HepG2 (cell line): ENCODE measurements around the gene PTPN20. TPM values are rescaled to one million over a fixed set of nuclear protein-coding genes. Genes with fewer than 3 reads are reported as not detected.

ENCODE experiments used
- ATAC-seq: fragments of 200-7000 bp; cut with Tn5 transposase; 3 replicates; pipeline ENCODE4 v1.9.1; 2020; ENCODE audit warnings: mild to moderate bottlenecking, moderate library complexity
- BruUV-seq: library from RNA; stranded (reverse); fragments of 400-500 nt; replicated peaks from 2 replicates; lab custom pipeline; 2021; lab: Mats Ljungman, UMichigan
- CTCF ChIA-PET: fragments of 300-600 bp; formaldehyde crosslinking; extraction: SDS; loops from one replicate; lab custom pipeline; 2021; ENCODE audit warnings: low total read pairs, inconsistent platforms, low intra/inter-chr PET ratio; lab: Yijun Ruan, JAX
- POLR2A ChIA-PET: fragments of 350-600 bp; sonication (Branson Sonifier 250); formaldehyde crosslinking; loops from one replicate; lab custom pipeline; 2020; ENCODE audit warnings: antibody characterized with exemption, inconsistent platforms; lab: Yijun Ruan, JAX
- DNase-seq: peaks from one replicate; pipeline ENCODE4 v3.0.0-alpha.2; 2015; ENCODE audit warnings: low spot score
- FAIRE-seq: peaks from 3 replicates; lab custom pipeline; 2011; peaks lifted over from hg19 to GRCh38; lab: Jason Lieb, UNC
- H2AFZ ChIP-seq: one replicate; pipeline ENCODE4 v1.6.1; 2011; ENCODE audit warnings: low read length, inconsistent platforms
- H3K27ac ChIP-seq: fragments of 300-600 bp; 3 replicates; pipeline ENCODE4 v1.8.0; 2011; ENCODE audit warnings: mixed run types, mild to moderate bottlenecking, mixed read lengths, low read length, inconsistent platforms; ENCODE audit not compliant: insufficient read depth; ENCODE audit errors: extremely low read length
- H3K27me3 ChIP-seq, 2 experiments: fragments of 200-600 bp in 1 of 2; 2 replicates in 1 of 2; 3 replicates in 1 of 2; pipeline versions ENCODE4 v1.6.0 to v1.8.0; 2011; ENCODE audit warnings: low read length in 2 of 2, mild to moderate bottlenecking in 2 of 2, moderate library complexity in 2 of 2, inconsistent platforms in 1 of 2; ENCODE audit not compliant: insufficient read depth in 2 of 2, control insufficient read depth in 1 of 2
- H3K36me3 ChIP-seq, 2 experiments: fragments of 200-600 bp in 1 of 2; replicated peaks in 1 of 2; 2 replicates in 1 of 2; 3 replicates in 1 of 2; pipeline versions ENCODE4 v1.5.1 to v1.8.0; 2011; ENCODE audit warnings: low read length in 2 of 2, inconsistent platforms in 1 of 2; ENCODE audit not compliant: insufficient read depth in 2 of 2, control insufficient read depth in 1 of 2
- H3K4me1 ChIP-seq: 2 replicates; pipeline ENCODE4 v1.5.1; 2012; ENCODE audit warnings: low read length, inconsistent platforms; ENCODE audit not compliant: insufficient read depth
- H3K4me2 ChIP-seq: 2 replicates; pipeline ENCODE4 v1.6.0; 2011; ENCODE audit warnings: low read depth, low read length, inconsistent platforms
- H3K4me3 ChIP-seq, 3 experiments: fragments of 200-600 bp in 1 of 3; sonication (generic), shearing (Covaris generic) in 1 of 3; replicated peaks in 1 of 3; 2 replicates each; pipeline ENCODE4 v1.5.1; 2011 to 2016; ENCODE audit warnings: low read length in 3 of 3, inconsistent platforms in 2 of 3, low read depth in 2 of 3, mild to moderate bottlenecking in 2 of 3, control low read depth in 1 of 3, mixed read lengths in 1 of 3; ENCODE audit not compliant: insufficient read depth in 1 of 3
- H3K79me2 ChIP-seq: one replicate; pipeline ENCODE4 v1.6.1; 2011; ENCODE audit warnings: low read length, inconsistent platforms; ENCODE audit not compliant: insufficient read depth
- H3K9ac ChIP-seq: 2 replicates; pipeline ENCODE4 v1.6.0; 2011; ENCODE audit warnings: mild to moderate bottlenecking, low read depth, low read length, inconsistent platforms; ENCODE audit not compliant: insufficient read depth
- H3K9me3 ChIP-seq: 2 replicates; pipeline ENCODE4 v1.5.1; 2012; ENCODE audit warnings: mild to moderate bottlenecking, low read length
- H4K20me1 ChIP-seq: 2 replicates; pipeline ENCODE4 v1.6.0; 2011; ENCODE audit warnings: inconsistent platforms, mild to moderate bottlenecking, low read length, moderate library complexity; ENCODE audit not compliant: insufficient read depth
- CCAR2 ChIP-seq: fragments of 200-400 bp; formaldehyde crosslinking; optimal IDR thresholded peaks from 2 replicates; pipeline ENCODE3; 2018; ENCODE audit warnings: low read depth, mild to moderate bottlenecking, low read length, moderate library complexity
- ESRRA ChIP-seq: sonication (generic); formaldehyde crosslinking; IDR thresholded peaks from 2 replicates; pipeline ENCODE4 v1.5.1; 2020; ENCODE audit warnings: mild to moderate bottlenecking, low read depth, missing genetic modification reagents
- ETV6 ChIP-seq: sonication (generic); formaldehyde crosslinking; conservative IDR thresholded peaks from 2 replicates; pipeline ENCODE4 v1.4.0; 2020; ENCODE audit warnings: missing genetic modification reagents
- MAFG ChIP-seq: sonication (generic); formaldehyde crosslinking; IDR thresholded peaks from 2 replicates; pipeline ENCODE4 v1.5.1; 2020; ENCODE audit warnings: mild to moderate bottlenecking, missing genetic modification reagents
- NPAS2 ChIP-seq: sonication (generic); formaldehyde crosslinking; IDR thresholded peaks from 2 replicates; pipeline ENCODE4 v1.8.0; 2022; ENCODE audit warnings: mild to moderate bottlenecking, missing genetic modification reagents, borderline replicate concordance
- NR0B2 ChIP-seq: sonication (generic); formaldehyde crosslinking; IDR thresholded peaks from 2 replicates; pipeline ENCODE4 v1.4.0; 2020; ENCODE audit warnings: mild to moderate bottlenecking, missing genetic modification reagents
- SAP130 ChIP-seq: IDR thresholded peaks from 2 replicates; pipeline ENCODE4 v1.6.1; 2016; ENCODE audit warnings: low read depth
- STAG1 ChIP-seq: sonication (generic); formaldehyde crosslinking; IDR thresholded peaks from 2 replicates; pipeline ENCODE4 v1.4.0; 2020; ENCODE audit warnings: missing genetic modification reagents
- TCF12 ChIP-seq, 2 experiments: fragments of 450-650 bp in 1 of 2; sonication (generic) in 1 of 2; formaldehyde crosslinking in 1 of 2; IDR thresholded peaks; 2 replicates each; pipeline versions ENCODE4 v1.6.1 to v1.8.0; 2017 to 2022; ENCODE audit warnings: antibody characterized with exemption in 1 of 2, mild to moderate bottlenecking in 1 of 2, missing genetic modification reagents in 1 of 2, moderate library complexity in 1 of 2
- TP53 ChIP-seq: sonication (generic); formaldehyde crosslinking; conservative IDR thresholded peaks from 2 replicates; pipeline ENCODE4 v1.4.0; 2020; ENCODE audit warnings: missing genetic modification reagents
- ZBTB3 ChIP-seq: sonication (generic); formaldehyde crosslinking; IDR thresholded peaks from 2 replicates; pipeline ENCODE4 v1.4.0; 2020; ENCODE audit warnings: low read depth, mild to moderate bottlenecking, moderate library complexity, missing genetic modification reagents, borderline replicate concordance
- ZBTB33 ChIP-seq: sonication (generic); formaldehyde crosslinking; IDR thresholded peaks from 2 replicates; pipeline ENCODE4 v1.4.0; 2020; ENCODE audit warnings: missing genetic modification reagents
- ZBTB43 ChIP-seq: sonication (generic); formaldehyde crosslinking; conservative IDR thresholded peaks from 2 replicates; pipeline ENCODE4 v1.4.0; 2020; ENCODE audit warnings: missing genetic modification reagents
- ZNF20 ChIP-seq: sonication (generic); formaldehyde crosslinking; IDR thresholded peaks from 2 replicates; pipeline ENCODE4 v1.4.0; 2020; ENCODE audit warnings: mild to moderate bottlenecking, moderate library complexity, missing genetic modification reagents
- ZNF263 ChIP-seq: sonication (generic); formaldehyde crosslinking; IDR thresholded peaks from 2 replicates; pipeline ENCODE4 v1.4.0; 2020; ENCODE audit warnings: missing genetic modification reagents
- ZNF484 ChIP-seq: sonication (generic); formaldehyde crosslinking; IDR thresholded peaks from 2 replicates; pipeline ENCODE4 v1.5.1; 2020; ENCODE audit warnings: mild to moderate bottlenecking, low read depth, missing genetic modification reagents, borderline replicate concordance
- ZNF564 ChIP-seq: sonication (generic); formaldehyde crosslinking; IDR thresholded peaks from 2 replicates; pipeline ENCODE4 v1.8.1; 2023; ENCODE audit warnings: mild to moderate bottlenecking, missing genetic modification reagents
- ZNF639 ChIP-seq: conservative IDR thresholded peaks from 2 replicates; pipeline ENCODE4 v1.6.1; 2018; ENCODE audit warnings: missing genetic modification reagents
- ZNF746 ChIP-seq: sonication (generic); formaldehyde crosslinking; IDR thresholded peaks from 2 replicates; pipeline ENCODE4 v1.8.0; 2022; ENCODE audit warnings: mild to moderate bottlenecking, missing genetic modification reagents
- WGBS: methylation state at CpG from one replicate; pipeline ENCODE4 v1.1.6; 2017; ENCODE audit warnings: low lambda C conversion rate; 5-methylcytosine and 5-hydroxymethylcytosine counted together
- in situ Hi-C: cut with HindIII; loops from 2 replicates; pipeline ENCODE4 v1.10.0; 2017; ENCODE audit warnings: low pct_unique_long_range_greater_than_20kb; ENCODE audit not compliant: extremely low pct_ligation_motif_present
- intact Hi-C: fragments of 100-400 bp; cut with micrococcal nuclease; formaldehyde crosslinking; loops from one replicate; pipeline ENCODE4 v1.10.0; 2022; ENCODE audit not compliant: unreplicated experiment
- polyA plus RNA-seq, 8 experiments: library from polyadenylated mRNA; depleted of rRNA in 3 of 8; stranded (reverse) in 7 of 8; unstranded in 1 of 8; fragments of >200 nt; fragmentation: Illumina TruSeq in 4 of 8; extraction: Trizol in 4 of 8; gene quantifications; 2 replicates each; pipeline versions ENCODE4 v1.2.1 to v1.2.3, GENCODE V29; 2011 to 2016; ENCODE audit warnings: low read depth in 4 of 8, missing spikeins in 1 of 8, mixed read lengths in 1 of 8; ENCODE audit not compliant: insufficient read depth in 1 of 8
- total RNA-seq, 5 experiments: library from RNA; depleted of rRNA; stranded (reverse); fragments of >200 nt; fragmentation: Illumina TruSeq; extraction: Trizol; gene quantifications; 2 replicates each; pipeline ENCODE4 v1.2.3, GENCODE V29; 2016; ENCODE audit warnings: low read depth in 1 of 5

Gene PTPN20
- total and polyA plus RNA-seq, 2 of the 13 experiments (the other 11 are each of a cell fraction or from before 2014, with no cell fraction given), result not detected

GRCh38 chr10:47020471-47020870 is 109.2 kb downstream of the PTPN20 start (continued):
- no peak for TF ChIP-seq ETV6 (CRISPR knock-in tag)
- no peak for TF ChIP-seq TP53 (CRISPR knock-in tag)
- no peak for TF ChIP-seq ZBTB3 (CRISPR knock-in tag)
- TF ChIP-seq ZNF564 (CRISPR knock-in tag), result no peak
- no peak for TF ChIP-seq ESRRA (CRISPR knock-in tag)
- TF ChIP-seq TCF12 (IDR thresholded peaks at IDR 0.05), result no peak
- no peak for TF ChIP-seq TCF12 (CRISPR knock-in tag; IDR thresholded peaks at IDR 0.05)

- CTCF ChIA-PET, result interaction anchor here (1.2 kb wide), 1 partner anchor 291 kb away, joined by 3 read pairs; no protein-coding TSS in a partner anchor
- no peaks in the 10 kb centered on the region for H3K9me3 ChIP-seq
- H3K4me2 ChIP-seq, result no peak overlapping the region
- H3K79me2 ChIP-seq, result no peaks in the 10 kb centered on the region
- FAIRE-seq (no peak), DNase-seq (no peak), ATAC-seq (no peak)
- intact Hi-C loops (no loop called here), in situ Hi-C loops (loop anchor here (10.0 kb wide), 1 partner anchor 283 kb away; the partner anchor contains the start of gene GDF10)
- H3K27ac ChIP-seq, result no peak overlapping the region
- H3K4me3 ChIP-seq, result no peak overlapping the region
- H4K20me1 ChIP-seq, result no peaks in the 10 kb centered on the region
- peaks cover 0 to 15% of the 10 kb centered on the region in 2 experiments; a peak in 4 of 5 replicates for H3K27me3 ChIP-seq
- BruUV-seq, result no TSS peak
- POLR2A ChIA-PET, result no interaction called here
- 58% methylated on average over 6 of the region's 6 CpGs for WGBS
- H3K4me1 ChIP-seq, result peaks cover 14% of the 10 kb centered on the region
- no peaks in the 10 kb centered on the region for H3K36me3 ChIP-seq
- H3K9ac ChIP-seq, result no peak overlapping the region
- no peak overlapping the region for H2AFZ ChIP-seq
- no peak for TF ChIP-seq NPAS2 (CRISPR knock-in tag)
- no peak for TF ChIP-seq ZNF484 (CRISPR knock-in tag)
- TF ChIP-seq ZNF746 (CRISPR knock-in tag), result no peak
- no peak for TF ChIP-seq ZNF263 (CRISPR knock-in tag)
- no peak for TF ChIP-seq ZNF639 (CRISPR knock-in tag)
- TF ChIP-seq MAFG (CRISPR knock-in tag), result no peak
- no peak for TF ChIP-seq NR0B2 (CRISPR knock-in tag)
- TF ChIP-seq ZBTB33, result no peak
- no peak for TF ChIP-seq ZNF20
- TF ChIP-seq CCAR2, result no peak
- no peak for TF ChIP-seq STAG1 (CRISPR knock-in tag)
- no peak for TF ChIP-seq ZBTB43 (CRISPR knock-in tag)
- TF ChIP-seq SAP130 (CRISPR knock-in tag), result no peak
Observed at GRCh38 chr10:47021850-47022249, 110.6 kb downstream of the PTPN20 start.
